ENCODE data around the gene USP54. TPM values are rescaled to one million over a fixed set of nuclear protein-coding genes. Genes with fewer than 3 reads are reported as not detected.

USP54 gene
- total and polyA plus RNA-seq, 2 donors (not counting 3 experiments of a cell fraction or from before 2014, with no cell fraction given) = 9.3 to 14.2 TPM

DNA sequence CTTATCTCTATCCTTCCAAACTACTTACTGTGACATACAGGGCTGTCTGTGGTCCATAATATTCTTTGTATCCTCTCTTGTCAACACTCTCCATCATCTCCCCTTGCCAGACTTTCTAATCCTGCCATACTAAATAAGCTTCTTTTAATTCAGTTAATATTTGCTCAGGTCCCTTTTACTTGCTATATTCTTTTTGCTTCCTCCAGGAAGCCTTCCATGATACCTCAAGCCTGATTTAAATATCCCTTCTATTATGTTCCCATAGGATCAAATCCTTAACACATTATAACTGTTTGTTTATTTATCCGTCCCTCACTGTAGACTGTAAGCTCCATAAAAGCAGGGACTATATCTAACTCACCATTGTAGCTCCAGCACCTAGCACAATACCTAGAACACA, 88.1 kb downstream of the USP54 start:
- H3K4me3 ChIP-seq (replicated peaks in 1 of 3; ENCODE audit: insufficient read depth in 1 of 3, low read depth in 1 of 3, low read length in 3 of 3) = no peak overlapping the region
- peaks cover 11% of the 10 kb centered on the region for H3K4me1 ChIP-seq (ENCODE audit: control insufficient read depth, extremely low read depth, insufficient read depth, low read length)
- intact Hi-C loops (cut with micrococcal nuclease) = no loop called here
- no peaks in the 10 kb centered on the region for H3K9me3 ChIP-seq (replicated peaks; ENCODE audit: control insufficient read depth, insufficient read depth, low read length)
- H4K20me1 ChIP-seq (replicated peaks; ENCODE audit: control insufficient read depth, extremely low read depth, insufficient read depth, low read length) = no peaks in the 10 kb centered on the region
- peaks cover 0 to 4% of the 10 kb centered on the region in 2 experiments for H3K36me3 ChIP-seq (ENCODE audit: control insufficient read depth in 2 of 2, extremely low read depth in 1 of 2, insufficient read depth in 2 of 2, low read length in 2 of 2)
- no peak for DNase-seq (ENCODE audit: low read depth, low spot score)
- ChIA-PET CTCF (interaction anchor here (0.5 to 1.9 kb wide), 3 partner anchors 11 to 131 kb away, joined by 3 to 4 read pairs (median 4); no protein-coding TSS in a partner anchor), POLR2A (no interaction called here)
- no peak overlapping the region for H3K4me2 ChIP-seq (ENCODE audit: insufficient read depth, low read length)
- H3K9me1 ChIP-seq (replicated peaks; ENCODE audit: control insufficient read depth, extremely low read depth, insufficient read depth, low read length) = no peaks in the 10 kb centered on the region
- no peak for FAIRE-seq
- H2AFZ ChIP-seq (ENCODE audit: low read depth, low read length) = no peak overlapping the region
- H3K27me3 ChIP-seq (ENCODE audit: control insufficient read depth in 2 of 2, insufficient read depth in 2 of 2, low read length in 2 of 2) = no peaks in the 10 kb centered on the region
- dilution Hi-C loops (cut with MboI; ENCODE audit: extremely low pct_ligation_motif_present, low sequenced_read_pairs) = no loop called here
- no peaks in the 10 kb centered on the region for H3K79me2 ChIP-seq (ENCODE audit: control insufficient read depth, insufficient read depth, low read length)
- no TSS peak for BruUV-seq (replicated peaks)
- TF ChIP-seq FOS (IDR thresholded peaks at IDR 0.05; ENCODE audit: borderline replicate concordance, insufficient read depth, low read length) (no peak), POLR2AphosphoS5 (IDR thresholded peaks at IDR 0.05; ENCODE audit: insufficient read depth, low read depth, low read length) (no peak), MYC (IDR thresholded peaks at IDR 0.05; ENCODE audit: low read depth, low read length) (no peak), EZH2 (IDR thresholded peaks at IDR 0.05; ENCODE audit: borderline replicate concordance, low read depth, low read length, severe bottlenecking) (no peak), GATA2 (IDR thresholded peaks at IDR 0.05; ENCODE audit: insufficient read depth, insufficient read length, low read depth, low read length) (no peak), JUN (IDR thresholded peaks at IDR 0.05; ENCODE audit: borderline replicate concordance, insufficient read depth, insufficient read length, low read depth) (no peak)
- TF ChIP-seq, protein P1, sequence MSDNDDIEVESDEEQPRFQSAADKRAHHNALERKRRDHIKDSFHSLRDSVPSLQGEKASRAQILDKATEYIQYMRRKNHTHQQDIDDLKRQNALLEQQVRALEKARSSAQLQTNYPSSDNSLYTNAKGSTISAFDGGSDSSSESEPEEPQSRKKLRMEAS (IDR thresholded peaks at IDR 0.05; ENCODE audit: insufficient read depth, insufficient read length) = no peak
- TF ChIP-seq, protein P2, sequence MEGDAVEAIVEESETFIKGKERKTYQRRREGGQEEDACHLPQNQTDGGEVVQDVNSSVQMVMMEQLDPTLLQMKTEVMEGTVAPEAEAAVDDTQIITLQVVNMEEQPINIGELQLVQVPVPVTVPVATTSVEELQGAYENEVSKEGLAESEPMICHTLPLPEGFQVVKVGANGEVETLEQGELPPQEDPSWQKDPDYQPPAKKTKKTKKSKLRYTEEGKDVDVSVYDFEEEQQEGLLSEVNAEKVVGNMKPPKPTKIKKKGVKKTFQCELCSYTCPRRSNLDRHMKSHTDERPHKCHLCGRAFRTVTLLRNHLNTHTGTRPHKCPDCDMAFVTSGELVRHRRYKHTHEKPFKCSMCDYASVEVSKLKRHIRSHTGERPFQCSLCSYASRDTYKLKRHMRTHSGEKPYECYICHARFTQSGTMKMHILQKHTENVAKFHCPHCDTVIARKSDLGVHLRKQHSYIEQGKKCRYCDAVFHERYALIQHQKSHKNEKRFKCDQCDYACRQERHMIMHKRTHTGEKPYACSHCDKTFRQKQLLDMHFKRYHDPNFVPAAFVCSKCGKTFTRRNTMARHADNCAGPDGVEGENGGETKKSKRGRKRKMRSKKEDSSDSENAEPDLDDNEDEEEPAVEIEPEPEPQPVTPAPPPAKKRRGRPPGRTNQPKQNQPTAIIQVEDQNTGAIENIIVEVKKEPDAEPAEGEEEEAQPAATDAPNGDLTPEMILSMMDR (IDR thresholded peaks at IDR 0.05; ENCODE audit: extremely low read depth in 1 of 2, insufficient read depth in 1 of 2, low read depth in 1 of 2, low read length in 2 of 2) = no peak
- H3K27ac ChIP-seq (ENCODE audit: insufficient read depth, low read depth, low read length) = no peak overlapping the region
- H3K9ac ChIP-seq (replicated peaks; ENCODE audit: extremely low read depth, insufficient read depth, low read length) = no peak overlapping the region

Data from endothelial cell of umbilical vein (primary cell).